ENCODE data around the gene STARD4.

Gene STARD4

DNA sequence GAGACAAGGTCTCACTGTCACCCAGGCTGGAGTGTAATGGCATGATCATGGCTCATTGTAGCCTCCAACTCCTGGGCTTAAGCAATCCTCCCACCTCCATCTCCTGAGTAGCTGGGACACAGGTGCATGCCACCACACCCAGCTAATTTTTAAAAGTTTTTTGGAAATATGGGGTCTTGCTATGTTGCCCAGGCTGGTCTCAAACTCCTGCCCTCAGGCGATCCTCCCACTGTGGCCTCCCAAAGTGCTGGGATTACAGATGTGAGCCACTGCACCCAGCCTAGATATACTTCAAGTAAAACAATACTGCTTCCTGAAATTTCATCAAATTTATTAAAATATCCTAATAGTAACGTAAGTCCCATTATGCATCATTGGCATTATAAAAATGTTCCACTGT is 33.4 kb downstream of the STARD4 start:
- no peak for DNase-seq (ENCODE audit: low read depth)

GRCh38 chr5:111478266-111478665 is 34.1 kb downstream of the STARD4 start:
- H3K4me3 ChIP-seq (ENCODE audit: low read length), result no peak overlapping the region
- TF ChIP-seq, protein P1, sequence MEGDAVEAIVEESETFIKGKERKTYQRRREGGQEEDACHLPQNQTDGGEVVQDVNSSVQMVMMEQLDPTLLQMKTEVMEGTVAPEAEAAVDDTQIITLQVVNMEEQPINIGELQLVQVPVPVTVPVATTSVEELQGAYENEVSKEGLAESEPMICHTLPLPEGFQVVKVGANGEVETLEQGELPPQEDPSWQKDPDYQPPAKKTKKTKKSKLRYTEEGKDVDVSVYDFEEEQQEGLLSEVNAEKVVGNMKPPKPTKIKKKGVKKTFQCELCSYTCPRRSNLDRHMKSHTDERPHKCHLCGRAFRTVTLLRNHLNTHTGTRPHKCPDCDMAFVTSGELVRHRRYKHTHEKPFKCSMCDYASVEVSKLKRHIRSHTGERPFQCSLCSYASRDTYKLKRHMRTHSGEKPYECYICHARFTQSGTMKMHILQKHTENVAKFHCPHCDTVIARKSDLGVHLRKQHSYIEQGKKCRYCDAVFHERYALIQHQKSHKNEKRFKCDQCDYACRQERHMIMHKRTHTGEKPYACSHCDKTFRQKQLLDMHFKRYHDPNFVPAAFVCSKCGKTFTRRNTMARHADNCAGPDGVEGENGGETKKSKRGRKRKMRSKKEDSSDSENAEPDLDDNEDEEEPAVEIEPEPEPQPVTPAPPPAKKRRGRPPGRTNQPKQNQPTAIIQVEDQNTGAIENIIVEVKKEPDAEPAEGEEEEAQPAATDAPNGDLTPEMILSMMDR (IDR thresholded peaks at IDR 0.05; ENCODE audit: insufficient read depth, low read depth, low read length, missing control alignments), result no peak
- no peak for DNase-seq (ENCODE audit: low read depth)

More for the DNA sequence above, 33.4 kb downstream of the STARD4 start:
- H3K4me3 ChIP-seq (ENCODE audit: low read length), result no peak overlapping the region
- TF ChIP-seq, protein P1 (IDR thresholded peaks at IDR 0.05; ENCODE audit: insufficient read depth, low read depth, low read length, missing control alignments), result no peak

- H3K4me3 ChIP-seq (ENCODE audit: low read length), result no peak overlapping the region
- TF ChIP-seq, protein P1 (IDR thresholded peaks at IDR 0.05; ENCODE audit: insufficient read depth, low read depth, low read length, missing control alignments), result no peak
- DNase-seq (ENCODE audit: low read depth), result no peak
These were observed 39.8 kb downstream of the STARD4 start for GRCh38 chr5:111472579-111472978.

- TF ChIP-seq, protein P1 (IDR thresholded peaks at IDR 0.05; ENCODE audit: insufficient read depth, low read depth, low read length, missing control alignments), result no peak
- DNase-seq (ENCODE audit: low read depth), result no peak
These were observed 40.2 kb downstream of the STARD4 start for GRCh38 chr5:111472096-111472495.

GRCh38 chr5:111469903-111470302 is 42.4 kb downstream of the STARD4 start:
- no peak overlapping the region for H3K4me3 ChIP-seq (ENCODE audit: low read length)
- TF ChIP-seq, protein P1 (IDR thresholded peaks at IDR 0.05; ENCODE audit: insufficient read depth, low read depth, low read length, missing control alignments), result no peak
- DNase-seq (ENCODE audit: low read depth), result no peak

More at GRCh38 chr5:111472096-111472495, 40.2 kb downstream of the STARD4 start:
- H3K4me3 ChIP-seq (ENCODE audit: low read length), result no peak overlapping the region

DNA sequence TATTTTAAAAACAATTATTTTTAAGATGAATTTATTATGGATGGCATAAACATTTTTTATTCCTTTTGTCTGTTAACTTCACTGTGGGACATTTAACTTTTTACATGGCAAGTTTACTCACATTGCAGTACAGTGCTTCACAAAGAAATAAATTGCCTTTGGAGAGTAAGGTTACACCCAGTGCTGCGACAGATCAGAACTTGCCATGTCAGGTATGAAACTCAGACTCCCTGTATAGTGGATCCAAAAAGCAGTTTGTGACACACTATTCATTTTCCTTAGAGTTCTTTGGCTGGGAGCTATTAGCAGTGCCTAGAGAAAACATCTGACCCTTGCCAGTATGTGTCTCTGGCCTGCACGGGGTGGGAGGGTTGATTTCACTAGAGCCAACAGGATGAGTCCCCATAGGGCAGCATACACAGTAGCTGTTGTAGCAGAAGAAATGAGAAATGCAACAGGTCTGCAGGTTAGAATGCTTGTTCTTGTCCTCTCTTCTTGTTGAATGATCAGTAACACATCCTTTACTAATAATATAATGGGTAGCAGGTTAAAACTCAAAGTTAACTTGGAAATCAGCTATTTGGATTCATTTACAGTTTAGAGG is 42.9 kb downstream of the STARD4 start:
- peak; percentile 55 for DNase-seq (ENCODE audit: low read depth)
- H3K4me3 ChIP-seq (ENCODE audit: low read length), result no peak overlapping the region

More for the DNA sequence above, 42.9 kb downstream of the STARD4 start:
- TF ChIP-seq, protein P1 (IDR thresholded peaks at IDR 0.05; ENCODE audit: insufficient read depth, low read depth, low read length, missing control alignments), result no peak

All from epithelial cell of esophagus (primary cell).